H1 (cell line): ENCODE results near the gene GJD3. TPM values are rescaled to one million over a fixed set of nuclear protein-coding genes. Genes with fewer than 3 reads are reported as not detected.
A peak's percentile ranks its signal among the peaks of the same experiment; 100 is the strongest.

Source experiments
- ASH2L ChIP-seq: fragments of 200-600, 300-600 bp; sonication (generic); IDR thresholded peaks from one replicate; pipeline ENCODE4 v1.7.1; 2017; ENCODE audit warnings: low read length
- CREB1 ChIP-seq: IDR thresholded peaks from 2 replicates; pipeline ENCODE4 v1.6.1; 2012; ENCODE audit warnings: inconsistent platforms
- EP300 ChIP-seq, 2 experiments: IDR thresholded peaks; 1 replicate in 1 of 2; 2 replicates in 1 of 2; pipeline ENCODE4 v1.6.1; 2011 to 2012; ENCODE audit warnings: low read depth in 2 of 2, low read length in 2 of 2, mild to moderate bottlenecking in 2 of 2, borderline replicate concordance in 1 of 2, inconsistent platforms in 1 of 2, moderate library complexity in 1 of 2
- KDM4A ChIP-seq: IDR thresholded peaks from one replicate; pipeline ENCODE4 v1.7.1; 2012; ENCODE audit warnings: low read depth, mild to moderate bottlenecking, moderate library complexity, low read length, inconsistent platforms; ENCODE audit not compliant: severe bottlenecking
- RFX5 ChIP-seq: IDR thresholded peaks from 2 replicates; pipeline ENCODE4 v1.6.1; 2011; ENCODE audit warnings: low read depth, low read length, improper control_type of control experiment, borderline replicate concordance
- RXRA ChIP-seq: IDR thresholded peaks from 2 replicates; pipeline ENCODE4 v1.6.1; 2011; ENCODE audit warnings: low read depth, mild to moderate bottlenecking, low read length, moderate library complexity; ENCODE audit not compliant: insufficient read depth
- SAP30 ChIP-seq: fragments of 300-600 bp; sonication (generic); IDR thresholded peaks from 2 replicates; pipeline ENCODE4 v1.7.1; 2012; ENCODE audit warnings: low read length, moderate library complexity, mild to moderate bottlenecking, inconsistent platforms; ENCODE audit not compliant: insufficient read depth, insufficient replicate concordance
- TAF7 ChIP-seq: optimal IDR thresholded peaks from 2 replicates; pipeline ENCODE3; 2011; ENCODE audit warnings: low read depth, mild to moderate bottlenecking, inconsistent platforms, low read length, moderate library complexity, borderline replicate concordance
- TEAD4 ChIP-seq: IDR thresholded peaks from 2 replicates; pipeline ENCODE4 v1.6.1; 2012; ENCODE audit warnings: low read depth, low read length, inconsistent platforms, mixed read lengths
- YY1 ChIP-seq: IDR thresholded peaks from 2 replicates; pipeline ENCODE4 v1.6.1; 2011; ENCODE audit warnings: low read depth, mild to moderate bottlenecking, low read length
- polyA plus RNA-seq, 7 experiments: library from polyadenylated mRNA; depleted of rRNA in 3 of 7; stranded (reverse) in 5 of 7; unstranded in 2 of 7; fragments of >200 nt in 5 of 7; fragments of 200-250 nt in 2 of 7; gene quantifications; 1 replicate in 5 of 7; 2 replicates in 1 of 7; 4 replicates in 1 of 7; pipeline versions ENCODE4 v1.2.1 to v1.2.3, GENCODE V29; 2011 to 2013; ENCODE audit warnings: missing spikeins in 2 of 7, mixed read lengths in 2 of 7
- total RNA-seq: library from RNA; stranded (reverse); fragmentation: NEBNext Ultra II Directional; extraction: Animal tissue kit (Norgen Biotek cat#: 25700); gene quantifications from 2 replicates; pipeline ENCODE4 v1.2.1, GENCODE V29; 2021
- TF ChIP-seq, protein P1 (sequence below), 3 experiments: IDR thresholded peaks; 1 replicate in 2 of 3; 2 replicates in 1 of 3; pipeline versions ENCODE4 v1.5.1 to v1.6.1; 2011; ENCODE audit warnings: low read length in 3 of 3, mild to moderate bottlenecking in 3 of 3, inconsistent platforms in 2 of 3, low read depth in 1 of 3, moderate library complexity in 1 of 3; ENCODE audit not compliant: insufficient read depth in 1 of 3; ENCODE audit errors: control extremely low read depth in 1 of 3
- TF ChIP-seq, protein P2 (sequence below): IDR thresholded peaks from 2 replicates; pipeline ENCODE4 v1.6.1; 2012; ENCODE audit warnings: inconsistent platforms

The GJD3 gene
- total and polyA plus RNA-seq, 2 of the 8 experiments (the other 6 are each of a cell fraction or from before 2014, with no cell fraction given), result 0.53 to 1.9 TPM

DNA sequence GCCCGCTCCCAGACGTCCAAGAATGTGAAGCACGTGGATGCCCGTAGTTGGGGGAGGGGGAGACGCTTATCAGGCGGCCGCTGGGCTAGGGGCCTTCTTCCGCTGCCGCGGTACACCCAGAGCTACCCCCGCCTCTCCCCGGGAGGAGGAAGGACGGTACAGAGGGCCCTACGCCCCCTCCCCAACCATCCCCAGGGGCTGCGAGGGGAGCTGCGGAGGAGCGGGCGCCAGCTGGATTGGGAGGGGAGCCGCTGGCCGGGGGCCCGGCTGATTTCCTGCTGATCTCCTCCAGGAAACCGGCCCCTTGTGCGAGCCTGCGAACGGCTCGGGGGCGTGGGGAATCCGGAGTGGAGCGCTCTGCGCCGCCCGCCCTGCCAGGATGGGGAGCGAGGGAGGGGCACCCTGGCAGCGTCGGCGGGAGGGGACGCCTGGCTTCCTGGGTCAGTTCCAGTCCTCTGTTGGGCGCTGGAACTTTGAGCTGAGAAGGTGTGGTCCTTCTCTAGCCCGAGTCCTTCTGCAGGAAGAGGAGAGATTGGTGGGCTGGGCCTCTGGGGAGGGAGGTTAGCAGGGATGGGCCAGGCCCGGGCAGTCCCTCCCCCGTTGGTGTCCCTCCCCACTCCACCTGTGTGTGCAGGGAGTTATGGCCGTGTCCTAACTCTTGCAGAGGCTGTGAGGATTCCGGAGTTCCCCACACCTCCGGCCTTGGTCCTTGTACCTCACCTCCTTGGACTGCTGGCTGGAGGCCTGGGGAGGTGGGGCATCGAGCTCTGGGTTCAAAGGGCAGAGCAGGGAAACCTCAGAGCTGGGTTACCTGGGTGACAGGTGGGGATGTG, 19.2 kb downstream of the GJD3 start (continued):
- TF ChIP-seq RFX5, result no peak
- no peak for TF ChIP-seq SAP30
- TF ChIP-seq TEAD4, result peak; percentile 96
- TF ChIP-seq EP300 (IDR thresholded peaks at IDR 0.05; ENCODE audit: borderline replicate concordance in 1 of 2, low read depth in 2 of 2, low read length in 2 of 2), result peak in 1 of 2 experiments; percentile 35; a peak in 1 of 3 replicates
- no peak for TF ChIP-seq YY1
- peak; percentile 20; the same call in 1 of the 2 replicates for TF ChIP-seq CREB1
- TF ChIP-seq TAF7, result no peak
- TF ChIP-seq, protein P1, sequence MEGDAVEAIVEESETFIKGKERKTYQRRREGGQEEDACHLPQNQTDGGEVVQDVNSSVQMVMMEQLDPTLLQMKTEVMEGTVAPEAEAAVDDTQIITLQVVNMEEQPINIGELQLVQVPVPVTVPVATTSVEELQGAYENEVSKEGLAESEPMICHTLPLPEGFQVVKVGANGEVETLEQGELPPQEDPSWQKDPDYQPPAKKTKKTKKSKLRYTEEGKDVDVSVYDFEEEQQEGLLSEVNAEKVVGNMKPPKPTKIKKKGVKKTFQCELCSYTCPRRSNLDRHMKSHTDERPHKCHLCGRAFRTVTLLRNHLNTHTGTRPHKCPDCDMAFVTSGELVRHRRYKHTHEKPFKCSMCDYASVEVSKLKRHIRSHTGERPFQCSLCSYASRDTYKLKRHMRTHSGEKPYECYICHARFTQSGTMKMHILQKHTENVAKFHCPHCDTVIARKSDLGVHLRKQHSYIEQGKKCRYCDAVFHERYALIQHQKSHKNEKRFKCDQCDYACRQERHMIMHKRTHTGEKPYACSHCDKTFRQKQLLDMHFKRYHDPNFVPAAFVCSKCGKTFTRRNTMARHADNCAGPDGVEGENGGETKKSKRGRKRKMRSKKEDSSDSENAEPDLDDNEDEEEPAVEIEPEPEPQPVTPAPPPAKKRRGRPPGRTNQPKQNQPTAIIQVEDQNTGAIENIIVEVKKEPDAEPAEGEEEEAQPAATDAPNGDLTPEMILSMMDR (IDR thresholded peaks at IDR 0.05; ENCODE audit: control extremely low read depth in 1 of 3, insufficient read depth in 1 of 3, low read depth in 1 of 3, low read length in 3 of 3), result no peak
- peak; percentile 68 for TF ChIP-seq KDM4A
- TF ChIP-seq RXRA, result peak; percentile 80; the same call in 1 of the 2 replicates
- TF ChIP-seq ASH2L, result peak; percentile 86
- TF ChIP-seq, protein P2, sequence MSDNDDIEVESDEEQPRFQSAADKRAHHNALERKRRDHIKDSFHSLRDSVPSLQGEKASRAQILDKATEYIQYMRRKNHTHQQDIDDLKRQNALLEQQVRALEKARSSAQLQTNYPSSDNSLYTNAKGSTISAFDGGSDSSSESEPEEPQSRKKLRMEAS, result peak; percentile 97
